Activated CD4-positive, CD25-positive, alpha-beta regulatory T cell treated with anti-CD3 and anti-CD28 coated beads, Interleukin-2, amount 50 U/mL, for 72 hours (primary cell): ENCODE data around the gene RHBDL2.
A peak's percentile ranks its signal among the peaks of the same experiment; 100 is the strongest.
"Not testable (repeated sequence)": the region's sequence is repeated elsewhere in the genome, so short reads cannot be mapped to it uniquely, and the experiment has no call there.

ENCODE experiments used
- DNase-seq: peaks from one replicate; pipeline ENCODE4 v3.0.0; 2021

RHBDL2 gene

GRCh38 chr1:38941527-38942019, at the start of gene RHBDL2:
Gene RHBDL2 (minus strand): TSS chr1:38941830. CDS start chr1:38919212, 22,618 bp downstream.
- no peak for DNase-seq

- peak; percentile 100 for DNase-seq
Measured at GRCh38 chr1:38990738-38991637, 49.4 kb upstream of the RHBDL2 start, which contains the start of gene AKIRIN1. Gene AKIRIN1 (plus strand): TSS chr1:38991276. CDS start chr1:38991381, 105 bp downstream.

- DNase-seq: no peak
Measured at GRCh38 chr1:38990386-38990737, 48.7 kb upstream of the RHBDL2 start.

- DNase-seq: no peak
Measured at GRCh38 chr1:38989979-38990378, 48.3 kb upstream of the RHBDL2 start.

- not testable (repeated sequence) for DNase-seq
Measured at GRCh38 chr1:38979380-38979779, 37.8 kb upstream of the RHBDL2 start.

- DNase-seq: not testable (repeated sequence)
Measured at GRCh38 chr1:38978245-38978542, 36.6 kb upstream of the RHBDL2 start.

- DNase-seq: peak; percentile 48
Measured at GRCh38 chr1:38977399-38978244, 36.0 kb upstream of the RHBDL2 start.

GRCh38 chr1:38973659-38974437, 32.2 kb upstream of the RHBDL2 start:
- no peak for DNase-seq

GRCh38 chr1:38973145-38973544, 31.5 kb upstream of the RHBDL2 start:
- DNase-seq: not testable (repeated sequence)

GRCh38 chr1:38964140-38964548, 22.5 kb upstream of the RHBDL2 start:
- no peak for DNase-seq

GRCh38 chr1:38962560-38962959, 20.9 kb upstream of the RHBDL2 start:
- DNase-seq: no peak

GRCh38 chr1:38962113-38962512, 20.5 kb upstream of the RHBDL2 start:
- DNase-seq: no peak

GRCh38 chr1:38958967-38959366, 17.3 kb upstream of the RHBDL2 start:
- no peak for DNase-seq

GRCh38 chr1:38953433-38953860, 11.8 kb upstream of the RHBDL2 start:
- no peak for DNase-seq

GRCh38 chr1:38950553-38950952, 8.9 kb upstream of the RHBDL2 start:
- DNase-seq: no peak

- DNase-seq: no peak
Measured at GRCh38 chr1:38944547-38944946, 2.9 kb upstream of the RHBDL2 start.

- no peak for DNase-seq
Measured at GRCh38 chr1:38942664-38943428, 1.2 kb upstream of the RHBDL2 start.

GRCh38 chr1:38941093-38941492, 537 bp downstream of the RHBDL2 start:
- DNase-seq: no peak

GRCh38 chr1:38940339-38941047, 1.1 kb downstream of the RHBDL2 start:
- no peak for DNase-seq

GRCh38 chr1:38938722-38939260, 2.8 kb downstream of the RHBDL2 start:
- DNase-seq: no peak

GRCh38 chr1:38932571-38932970, 9.1 kb downstream of the RHBDL2 start:
- DNase-seq: no peak
